Ascending aorta (tissue), 2 donors: Measurements from ENCODE around the gene GTPBP1. TPM values are rescaled to one million over a fixed set of nuclear protein-coding genes. Genes with fewer than 3 reads are reported as not detected.
A peak's percentile ranks its signal among the peaks of the same experiment; 100 is the strongest.

ENCODE experiments used
- DNase-seq, 2 donors: peaks; one replicate each; pipeline ENCODE4 v3.0.0-alpha.2; 2019; ENCODE audit warnings: low spot score in 2 of 2
- H3K27ac ChIP-seq, 2 donors: fragments of 200-600 bp; sonication (generic); one replicate each; pipeline ENCODE4 v1.5.1; 2016 to 2017; ENCODE audit warnings: mild to moderate bottlenecking in 1 of 2
- H3K27me3 ChIP-seq: fragments of 200-600 bp; sonication (generic); one replicate; pipeline ENCODE4 v1.5.1; 2017
- H3K36me3 ChIP-seq, 2 donors: fragments of 200-600 bp; sonication (generic); one replicate each; pipeline ENCODE4 v1.5.1; 2016
- H3K4me1 ChIP-seq, 2 donors: fragments of 200-600 bp; sonication (generic); one replicate each; pipeline ENCODE4 v1.5.1; 2016 to 2017; ENCODE audit warnings: mild to moderate bottlenecking in 1 of 2
- H3K4me3 ChIP-seq, 2 donors: fragments of 200-600 bp; sonication (generic); one replicate each; pipeline ENCODE4 v1.5.1; 2016 to 2017; ENCODE audit warnings: mild to moderate bottlenecking in 1 of 2
- H3K9me3 ChIP-seq, 2 donors: fragments of 200-600 bp; sonication (generic); one replicate each; pipeline ENCODE4 v1.5.1; 2016
- CTCF ChIP-seq, 3 experiments: fragments of 200-600 bp in 2 of 3; fragments of 450-650 bp in 1 of 3; sonication (generic) in 2 of 3; IDR thresholded peaks; one replicate each; pipeline ENCODE4 v1.5.1; 2016 to 2019; ENCODE audit warnings: antibody characterized with exemption in 3 of 3, mild to moderate bottlenecking in 1 of 3, moderate library complexity in 1 of 3
- intact Hi-C: fragments of 100-400 bp; cut with DNase I; formaldehyde crosslinking; loops from one replicate; pipeline ENCODE4 v1.15.1; 2023
- total RNA-seq: library from RNA; depleted of rRNA; stranded (reverse); fragments of >200 nt; gene quantifications from one replicate; pipeline ENCODE4 v1.1.0, GENCODE V29; 2016

Gene GTPBP1
- total RNA-seq, 1 donor from 2014 or later, result 89.5 TPM

GRCh38 chr22:38733724-38734381 lies 28.1 kb downstream of the GTPBP1 start:
- peaks cover 20 to 22% of the 10 kb centered on the region in 2 donors for H3K4me1 ChIP-seq
- TF ChIP-seq CTCF (IDR thresholded peaks at IDR 0.05), result no peak
- H3K36me3 ChIP-seq, result peaks cover 67 to 82% of the 10 kb centered on the region in 2 donors
- peak overlapping the region; percentile 69 to 83 for H3K27ac ChIP-seq
- H3K27me3 ChIP-seq, result no peaks in the 10 kb centered on the region
- no peak overlapping the region for H3K4me3 ChIP-seq
- no peak for DNase-seq
- intact Hi-C loops, result no loop called here
- H3K9me3 ChIP-seq, result no peaks in the 10 kb centered on the region

- no peak for DNase-seq
- intact Hi-C loops, result no loop called here
- Histone ChIP-seq H3K27ac (peak overlapping the region; percentile 69 to 83), H3K27me3 (no peaks in the 10 kb centered on the region), H3K36me3 (peaks cover 67 to 82% of the 10 kb centered on the region in 2 donors), H3K4me1 (peaks cover 20 to 22% of the 10 kb centered on the region in 2 donors), H3K4me3 (no peak overlapping the region), H3K9me3 (no peaks in the 10 kb centered on the region)
- TF ChIP-seq CTCF (IDR thresholded peaks at IDR 0.05), result no peak
Measured at GRCh38 chr22:38734421-38735100, 28.8 kb downstream of the GTPBP1 start.

- H3K36me3 ChIP-seq, result peaks cover 67 to 82% of the 10 kb centered on the region in 2 donors
- no peak for TF ChIP-seq CTCF (IDR thresholded peaks at IDR 0.05)
- peaks cover 20 to 22% of the 10 kb centered on the region in 2 donors for H3K4me1 ChIP-seq
- no peaks in the 10 kb centered on the region for H3K9me3 ChIP-seq
- H3K27me3 ChIP-seq, result no peaks in the 10 kb centered on the region
- intact Hi-C loops, result no loop called here
- H3K4me3 ChIP-seq, result no peak overlapping the region
- DNase-seq, result no peak
- H3K27ac ChIP-seq, result peak overlapping the region in 1 of 2 donors; percentile 83
Measured at GRCh38 chr22:38735126-38735464, 29.4 kb downstream of the GTPBP1 start.

GRCh38 chr22:38735465-38736256 lies 29.9 kb downstream of the GTPBP1 start:
- peaks cover 67 to 82% of the 10 kb centered on the region in 2 donors for H3K36me3 ChIP-seq
- no peak for DNase-seq
- H3K4me3 ChIP-seq, result no peak overlapping the region
- intact Hi-C loops, result no loop called here
- peak overlapping the region in 1 of 2 donors; percentile 22 for H3K27ac ChIP-seq
- H3K4me1 ChIP-seq, result peaks cover 20 to 22% of the 10 kb centered on the region in 2 donors
- H3K9me3 ChIP-seq, result no peaks in the 10 kb centered on the region
- no peak for TF ChIP-seq CTCF (IDR thresholded peaks at IDR 0.05)
- H3K27me3 ChIP-seq, result no peaks in the 10 kb centered on the region

GRCh38 chr22:38736257-38736570 lies 30.5 kb downstream of the GTPBP1 start:
- intact Hi-C loops, result no loop called here
- peaks cover 71 to 82% of the 10 kb centered on the region in 2 donors for H3K36me3 ChIP-seq

More at GRCh38 chr22:38736257-38736570, 30.5 kb downstream of the GTPBP1 start:
- no peak for DNase-seq
- Histone ChIP-seq H3K27ac (no peak overlapping the region), H3K9me3 (no peaks in the 10 kb centered on the region), H3K27me3 (no peaks in the 10 kb centered on the region), H3K4me3 (no peak overlapping the region), H3K4me1 (peaks cover 20 to 22% of the 10 kb centered on the region in 2 donors)
- no peak for TF ChIP-seq CTCF (IDR thresholded peaks at IDR 0.05)
